Astrocyte (in vitro differentiated cells and primary cell): Measurements from ENCODE around the gene WDR37. TPM values are rescaled to one million over a fixed set of nuclear protein-coding genes. Genes with fewer than 3 reads are reported as not detected.

Experiments used
- DNase-seq: peaks from one replicate; pipeline ENCODE4 v3.0.0-alpha.2; 2010; ENCODE audit warnings: low read depth
- FAIRE-seq: peaks from 2 replicates; lab custom pipeline; 2011; peaks lifted over from hg19 to GRCh38; lab: Jason Lieb, UNC
- H2AFZ ChIP-seq: 2 replicates; pipeline ENCODE4 v1.6.0; 2012; ENCODE audit warnings: low read depth, low read length, inconsistent platforms
- H3K27ac ChIP-seq: 2 replicates; pipeline ENCODE4 v1.5.1; 2011; ENCODE audit warnings: low read depth, low read length, inconsistent platforms
- H3K27me3 ChIP-seq: 2 replicates; pipeline ENCODE4 v1.6.0; 2011; ENCODE audit warnings: low read length, inconsistent platforms; ENCODE audit not compliant: insufficient read depth
- H3K36me3 ChIP-seq: 2 replicates; pipeline ENCODE4 v1.5.1; 2011; ENCODE audit warnings: low read length, inconsistent platforms; ENCODE audit not compliant: insufficient read depth
- H3K4me1 ChIP-seq: 2 replicates; pipeline ENCODE4 v1.5.1; 2011; ENCODE audit warnings: low read length, inconsistent platforms; ENCODE audit not compliant: insufficient read depth
- H3K4me2 ChIP-seq: 2 replicates; pipeline ENCODE4 v1.6.0; 2012; ENCODE audit warnings: low read length, inconsistent platforms
- H3K4me3 ChIP-seq: 2 replicates; pipeline ENCODE4 v1.5.1; 2011; ENCODE audit warnings: low read depth, mild to moderate bottlenecking, low read length, inconsistent platforms; ENCODE audit not compliant: insufficient read depth
- H3K79me2 ChIP-seq: 2 replicates; pipeline ENCODE4 v1.6.0; 2012; ENCODE audit warnings: mild to moderate bottlenecking, low read length, inconsistent platforms; ENCODE audit not compliant: insufficient read depth
- H3K9ac ChIP-seq: 2 replicates; pipeline ENCODE4 v1.6.0; 2012; ENCODE audit warnings: mild to moderate bottlenecking, low read length, inconsistent platforms
- H3K9me3 ChIP-seq: 2 replicates; pipeline ENCODE4 v1.5.1; 2012; ENCODE audit warnings: low read depth, mild to moderate bottlenecking, low read length, inconsistent platforms; ENCODE audit not compliant: insufficient read depth
- H4K20me1 ChIP-seq: 2 replicates; pipeline ENCODE4 v1.6.0; 2012; ENCODE audit warnings: low read length, inconsistent platforms; ENCODE audit not compliant: insufficient read depth
- H3K27ac Mint-ChIP-seq: one replicate; pipeline ENCODE4 v1.8.0; 2021; ENCODE audit warnings: mild to moderate bottlenecking, mixed read lengths; ENCODE audit not compliant: unreplicated experiment
- H3K27me3 Mint-ChIP-seq: one replicate; pipeline ENCODE4 v1.8.0; 2021; ENCODE audit warnings: low read depth, mixed read lengths; ENCODE audit not compliant: unreplicated experiment
- H3K36me3 Mint-ChIP-seq: one replicate; pipeline ENCODE4 v1.8.0; 2021; ENCODE audit warnings: low read depth, mixed read lengths; ENCODE audit not compliant: unreplicated experiment
- H3K4me1 Mint-ChIP-seq: one replicate; pipeline ENCODE4 v1.8.0; 2021; ENCODE audit warnings: low read depth, mixed read lengths; ENCODE audit not compliant: unreplicated experiment
- H3K4me3 Mint-ChIP-seq: one replicate; pipeline ENCODE4 v1.8.0; 2021; ENCODE audit warnings: mild to moderate bottlenecking, moderate library complexity, mixed read lengths; ENCODE audit not compliant: unreplicated experiment
- H3K9me3 Mint-ChIP-seq: one replicate; pipeline ENCODE4 v1.8.0; 2021; ENCODE audit warnings: mild to moderate bottlenecking, mixed read lengths; ENCODE audit not compliant: unreplicated experiment
- CTCF ChIP-seq: IDR thresholded peaks from 2 replicates; pipeline ENCODE4 v1.5.1; 2011; ENCODE audit warnings: low read depth, mild to moderate bottlenecking, inconsistent platforms, low read length, moderate library complexity; ENCODE audit not compliant: insufficient read depth
- EZH2 ChIP-seq: IDR thresholded peaks from 2 replicates; pipeline ENCODE4 v1.6.1; 2012; ENCODE audit warnings: mild to moderate bottlenecking, low read length, inconsistent platforms; ENCODE audit not compliant: insufficient read depth
- total RNA-seq: library from RNA; stranded (reverse); gene quantifications from 2 replicates; pipeline ENCODE4 v1.2.1, GENCODE V29; 2021

WDR37 gene
- total RNA-seq, 1 donor from 2014 or later: 22.8 TPM

DNA sequence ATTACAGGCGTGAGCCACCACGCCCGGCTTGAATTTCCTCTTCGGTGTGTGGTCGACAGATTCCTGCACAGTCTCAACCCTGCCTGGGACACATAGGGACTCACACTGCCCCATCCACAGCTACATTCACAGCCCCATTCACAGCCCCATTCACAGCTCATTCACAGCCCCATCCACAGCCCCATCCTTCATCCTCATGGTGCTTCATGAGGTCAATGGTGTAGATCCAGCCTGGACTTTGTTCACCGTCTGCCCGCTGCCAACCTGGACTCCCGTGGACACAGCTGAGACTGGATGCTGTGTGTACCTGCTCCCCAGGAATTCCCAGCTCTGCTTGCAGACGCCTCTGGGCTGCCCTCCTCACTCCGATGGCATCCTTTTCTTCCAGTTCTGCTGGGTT is 35.7 kb upstream of the WDR37 start:
- peaks cover 18% of the 10 kb centered on the region for H4K20me1 ChIP-seq
- no peak overlapping the region for H3K27ac ChIP-seq
- H3K36me3 ChIP-seq: peaks cover 37% of the 10 kb centered on the region
- Mint-ChIP-seq H3K27ac (no peak overlapping the region), H3K4me1 (no peaks in the 10 kb centered on the region), H3K9me3 (no peaks in the 10 kb centered on the region), H3K4me3 (no peak overlapping the region), H3K27me3 (no peaks in the 10 kb centered on the region), H3K36me3 (peaks cover 22% of the 10 kb centered on the region)
- H3K9ac ChIP-seq: no peak overlapping the region
- FAIRE-seq (no peak), DNase-seq (no peak)
- H3K4me2 ChIP-seq: no peak overlapping the region
- H3K79me2 ChIP-seq: no peaks in the 10 kb centered on the region
- TF ChIP-seq EZH2 (no peak), CTCF (no peak)
- H3K27me3 ChIP-seq: no peaks in the 10 kb centered on the region
- H2AFZ ChIP-seq: no peak overlapping the region
- no peaks in the 10 kb centered on the region for H3K4me1 ChIP-seq
- H3K9me3 ChIP-seq: peaks cover 2% of the 10 kb centered on the region
- no peak overlapping the region for H3K4me3 ChIP-seq

- Histone ChIP-seq H3K4me3 (no peak overlapping the region), H3K4me2 (no peak overlapping the region), H3K9ac (no peak overlapping the region), H4K20me1 (peaks cover 15% of the 10 kb centered on the region), H3K36me3 (peaks cover 33% of the 10 kb centered on the region), H3K9me3 (peaks cover 2% of the 10 kb centered on the region), H3K27me3 (no peaks in the 10 kb centered on the region), H3K27ac (no peak overlapping the region), H3K4me1 (no peaks in the 10 kb centered on the region), H2AFZ (no peak overlapping the region), H3K79me2 (no peaks in the 10 kb centered on the region)
- no peak overlapping the region for H3K27ac Mint-ChIP-seq
- no peaks in the 10 kb centered on the region for H3K9me3 Mint-ChIP-seq
- H3K4me1 Mint-ChIP-seq: no peaks in the 10 kb centered on the region
- peaks cover 24% of the 10 kb centered on the region for H3K36me3 Mint-ChIP-seq
- H3K4me3 Mint-ChIP-seq: no peak overlapping the region
- no peak for TF ChIP-seq EZH2
- no peak for TF ChIP-seq CTCF
- no peak for DNase-seq
- no peak for FAIRE-seq
- no peaks in the 10 kb centered on the region for H3K27me3 Mint-ChIP-seq
These were observed 35.2 kb upstream of the WDR37 start for GRCh38 chr10:1020958-1021357.

DNA sequence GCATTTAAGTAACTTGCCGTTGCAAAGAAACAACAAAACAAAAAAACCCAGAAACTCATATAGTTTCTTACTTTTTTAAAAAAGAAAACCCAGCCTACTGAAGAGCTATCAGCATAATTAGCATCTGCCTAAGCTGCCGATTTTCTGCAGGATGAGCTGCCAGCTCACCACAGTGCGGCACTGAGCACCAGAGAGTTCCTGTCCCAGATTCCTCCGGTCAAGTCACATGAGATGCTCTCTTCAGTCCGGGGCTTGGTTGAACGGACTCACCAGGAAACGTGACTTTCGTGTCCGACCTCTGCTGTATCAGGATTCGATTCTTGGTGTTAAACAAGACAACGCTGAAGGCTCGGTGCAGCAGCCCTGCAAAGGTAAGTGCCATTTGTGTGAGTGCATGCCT is 33.8 kb upstream of the WDR37 start:
- Histone ChIP-seq H2AFZ (no peak overlapping the region), H3K27me3 (no peaks in the 10 kb centered on the region), H3K27ac (no peak overlapping the region), H3K9ac (no peak overlapping the region), H3K36me3 (peaks cover 18% of the 10 kb centered on the region), H3K4me1 (no peaks in the 10 kb centered on the region), H4K20me1 (peaks cover 7% of the 10 kb centered on the region), H3K79me2 (no peaks in the 10 kb centered on the region), H3K4me2 (no peak overlapping the region), H3K4me3 (no peak overlapping the region), H3K9me3 (peaks cover 2% of the 10 kb centered on the region)
- Mint-ChIP-seq H3K27ac (no peak overlapping the region), H3K4me3 (no peak overlapping the region), H3K36me3 (peaks cover 19% of the 10 kb centered on the region), H3K27me3 (no peaks in the 10 kb centered on the region), H3K4me1 (no peaks in the 10 kb centered on the region), H3K9me3 (no peaks in the 10 kb centered on the region)
- FAIRE-seq (no peak), DNase-seq (no peak)
- TF ChIP-seq EZH2 (no peak), CTCF (no peak)
